Measurements from ENCODE around the gene CXCL16. TPM values are rescaled to one million over a fixed set of nuclear protein-coding genes. Genes with fewer than 3 reads are reported as not detected.
A peak's percentile ranks its signal among the peaks of the same experiment; 100 is the strongest.

The CXCL16 gene
- total and polyA plus RNA-seq, 2 of the 13 experiments (the other 11 are each of a cell fraction or from before 2014, with no cell fraction given): 9.4 to 101 TPM

DNA sequence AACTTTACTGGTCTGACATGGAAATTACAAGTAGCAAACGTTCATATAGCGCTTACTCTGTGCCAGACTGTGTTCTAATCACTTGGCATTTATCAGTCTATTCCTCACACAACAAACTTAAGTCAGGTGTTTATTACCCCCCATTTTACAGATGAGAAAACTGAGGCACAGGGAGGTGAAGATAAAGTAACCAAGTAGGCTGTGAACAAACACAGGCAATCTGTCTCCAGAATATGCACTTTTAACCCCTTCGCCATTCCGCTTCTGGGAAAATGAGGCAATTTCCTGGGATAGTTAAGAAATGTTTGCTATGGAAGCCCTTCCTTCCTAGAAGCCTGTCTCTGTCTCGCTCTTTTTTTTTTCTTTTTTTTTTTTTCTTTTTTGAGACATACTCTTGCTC, 12.2 kb upstream of the CXCL16 start (continued):
- peak; percentile 52; the same call in 1 of the 2 replicates for TF ChIP-seq FOXA3 (CRISPR knock-in tag; IDR thresholded peaks at IDR 0.05)
- no peak for TF ChIP-seq SUZ12 (IDR thresholded peaks at IDR 0.05; ENCODE audit: low read depth, low read length)
- TF ChIP-seq SNRNP70 (IDR thresholded peaks at IDR 0.05; ENCODE audit: low read depth, low read length): no peak
- TF ChIP-seq, protein P1, sequence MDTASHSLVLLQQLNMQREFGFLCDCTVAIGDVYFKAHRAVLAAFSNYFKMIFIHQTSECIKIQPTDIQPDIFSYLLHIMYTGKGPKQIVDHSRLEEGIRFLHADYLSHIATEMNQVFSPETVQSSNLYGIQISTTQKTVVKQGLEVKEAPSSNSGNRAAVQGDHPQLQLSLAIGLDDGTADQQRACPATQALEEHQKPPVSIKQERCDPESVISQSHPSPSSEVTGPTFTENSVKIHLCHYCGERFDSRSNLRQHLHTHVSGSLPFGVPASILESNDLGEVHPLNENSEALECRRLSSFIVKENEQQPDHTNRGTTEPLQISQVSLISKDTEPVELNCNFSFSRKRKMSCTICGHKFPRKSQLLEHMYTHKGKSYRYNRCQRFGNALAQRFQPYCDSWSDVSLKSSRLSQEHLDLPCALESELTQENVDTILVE (CRISPR knock-in tag; IDR thresholded peaks at IDR 0.05): peak; percentile 43; the same call in 1 of the 2 replicates
- TF ChIP-seq NFATC3 (CRISPR knock-in tag; IDR thresholded peaks at IDR 0.05): no peak
- no peak for TF ChIP-seq MBNL3 (CRISPR knock-in tag; conservative IDR thresholded peaks at IDR 0.05)
- TF ChIP-seq TRIM24 (CRISPR knock-in tag; IDR thresholded peaks at IDR 0.05): 0 out of 2 replicates have a peak, but pooled peaks have one; percentile 40
- no peak for TF ChIP-seq ZNF446 (CRISPR knock-in tag; IDR thresholded peaks at IDR 0.05)
- no peak for TF ChIP-seq NFRKB (IDR thresholded peaks at IDR 0.05)
- TF ChIP-seq CCDC6 (CRISPR knock-in tag; IDR thresholded peaks at IDR 0.05): no peak
- no peak for TF ChIP-seq MEIS2 (CRISPR knock-in tag; IDR thresholded peaks at IDR 0.05)
- no peak for TF ChIP-seq MTF2 (CRISPR knock-in tag; IDR thresholded peaks at IDR 0.05; ENCODE audit: borderline replicate concordance)
- TF ChIP-seq HDAC1 (CRISPR knock-in tag; IDR thresholded peaks at IDR 0.05): no peak
- peak; percentile 96 for TF ChIP-seq CHD4 (IDR thresholded peaks at IDR 0.05; ENCODE audit: borderline replicate concordance, low read length)
- TF ChIP-seq NRL (CRISPR knock-in tag; IDR thresholded peaks at IDR 0.05; ENCODE audit: borderline replicate concordance): no peak
- TF ChIP-seq NR1H2 (CRISPR knock-in tag; IDR thresholded peaks at IDR 0.05; ENCODE audit: borderline replicate concordance, low read depth): no peak
- no peak for TF ChIP-seq CHCHD3 (CRISPR knock-in tag; IDR thresholded peaks at IDR 0.05)
- no peak for TF ChIP-seq ZNF75D (CRISPR knock-in tag; IDR thresholded peaks at IDR 0.05; ENCODE audit: borderline replicate concordance)
- TF ChIP-seq ZNF614 (CRISPR knock-in tag; IDR thresholded peaks at IDR 0.05; ENCODE audit: borderline replicate concordance): no peak
- no peak for TF ChIP-seq ZNF343 (CRISPR knock-in tag; IDR thresholded peaks at IDR 0.05)
- no peak for TF ChIP-seq HES4 (CRISPR knock-in tag; IDR thresholded peaks at IDR 0.05; ENCODE audit: borderline replicate concordance)
- 0 out of 2 replicates have a peak, but pooled peaks have one; percentile 26 for TF ChIP-seq TBX2 (CRISPR knock-in tag; IDR thresholded peaks at IDR 0.05; ENCODE audit: borderline replicate concordance)
- TF ChIP-seq SKI (IDR thresholded peaks at IDR 0.05; ENCODE audit: partially characterized antibody): no peak
- TF ChIP-seq ZNF720 (CRISPR knock-in tag; IDR thresholded peaks at IDR 0.05): no peak
- TF ChIP-seq ZNF790 (CRISPR knock-in tag; IDR thresholded peaks at IDR 0.05; ENCODE audit: borderline replicate concordance): no peak
- no peak for TF ChIP-seq ZSCAN9 (CRISPR knock-in tag; IDR thresholded peaks at IDR 0.05; ENCODE audit: borderline replicate concordance)
- no peak for TF ChIP-seq E2F5 (CRISPR knock-in tag; conservative IDR thresholded peaks at IDR 0.05)
- no peak for TF ChIP-seq MNT (IDR thresholded peaks at IDR 0.05)
- no peak for TF ChIP-seq ZNF17 (CRISPR knock-in tag; IDR thresholded peaks at IDR 0.05)
- TF ChIP-seq ZNF780A (CRISPR knock-in tag; IDR thresholded peaks at IDR 0.05): no peak

All from HepG2 (cell line).